Activated T-helper 2 cell treated with anti-CD3 and anti-CD28 coated beads, Interferon-gamma antibody, Interleukin-2, Interleukin-4, amounts not matched to agents 10 μg/mL and 5 μg/mL and 100 μg/mL, durations not matched to agents 14 hours and 24 hours and 36 hours (primary cell): ENCODE measurements around the gene CCDC32. TPM values are rescaled to one million over a fixed set of nuclear protein-coding genes. Genes with fewer than 3 reads are reported as not detected.

Experiments
- DNase-seq: peaks from one replicate; pipeline ENCODE4 v3.0.0; 2021; ENCODE audit warnings: low spot score
- H3K27ac Mint-ChIP-seq: one replicate; pipeline ENCODE4 v1.8.0; 2021; ENCODE audit warnings: mixed read lengths
- H3K27me3 Mint-ChIP-seq: one replicate; pipeline ENCODE4 v1.8.0; 2021; ENCODE audit warnings: low read depth, mixed read lengths
- H3K36me3 Mint-ChIP-seq: one replicate; pipeline ENCODE4 v1.8.0; 2021; ENCODE audit warnings: low read depth, mixed read lengths
- H3K4me1 Mint-ChIP-seq: one replicate; pipeline ENCODE4 v1.8.0; 2021; ENCODE audit warnings: low read depth, mixed read lengths
- H3K4me3 Mint-ChIP-seq: one replicate; pipeline ENCODE4 v1.8.0; 2021; ENCODE audit warnings: low read depth, mild to moderate bottlenecking, moderate library complexity, mixed read lengths
- H3K9me3 Mint-ChIP-seq: one replicate; pipeline ENCODE4 v1.8.0; 2021; ENCODE audit warnings: mixed read lengths
- intact Hi-C: fragments of 100-400 bp; cut with micrococcal nuclease; formaldehyde crosslinking; loops from one replicate; pipeline ENCODE4 v1.15.1; 2023
- total RNA-seq: library from RNA; stranded (reverse); gene quantifications from 2 replicates; pipeline ENCODE4 v1.2.3, GENCODE V29; 2022

CCDC32 gene
- total RNA-seq, 1 donor from 2014 or later: 32.7 TPM

DNA sequence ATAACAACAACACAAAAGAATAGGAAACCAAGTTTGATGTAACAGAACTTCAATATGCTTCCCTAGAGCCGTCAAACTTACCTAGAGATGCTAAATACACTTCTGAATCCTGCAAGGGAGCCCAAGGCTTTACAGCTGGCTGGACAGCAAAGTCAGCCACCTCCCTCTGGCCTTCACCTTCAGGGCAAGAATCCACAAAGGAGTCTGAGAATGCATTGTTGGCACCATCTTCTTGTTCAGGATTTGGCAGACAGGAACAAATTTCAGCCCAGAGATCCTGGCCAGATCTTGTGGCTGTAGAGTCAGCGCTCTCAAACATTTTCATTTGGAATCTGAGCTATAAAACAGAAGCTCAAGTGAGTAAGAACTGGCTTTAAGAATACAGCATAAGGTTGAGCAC is 2.2 kb downstream of the CCDC32 start:
- no peak for DNase-seq
- Mint-ChIP-seq H3K9me3 (no peaks in the 10 kb centered on the region), H3K27ac (no peak overlapping the region), H3K4me3 (no peak overlapping the region), H3K4me1 (peaks cover 26% of the 10 kb centered on the region), H3K27me3 (no peaks in the 10 kb centered on the region), H3K36me3 (peaks cover 12% of the 10 kb centered on the region)
- intact Hi-C loops: no loop called here

GRCh38 chr15:40558952-40559742 is 5.7 kb downstream of the CCDC32 start:
- intact Hi-C loops: no loop called here
- H3K27ac Mint-ChIP-seq: no peak overlapping the region

GRCh38 chr15:40555876-40556275 is 9.0 kb downstream of the CCDC32 start:
- H3K36me3 Mint-ChIP-seq: peaks cover 49% of the 10 kb centered on the region
- H3K4me1 Mint-ChIP-seq: peaks cover 2% of the 10 kb centered on the region
- H3K27me3 Mint-ChIP-seq: no peaks in the 10 kb centered on the region

More at GRCh38 chr15:40558952-40559742, 5.7 kb downstream of the CCDC32 start:
- DNase-seq: no peak
- Mint-ChIP-seq H3K36me3 (peaks cover 42% of the 10 kb centered on the region), H3K4me3 (no peak overlapping the region), H3K9me3 (no peaks in the 10 kb centered on the region), H3K27me3 (no peaks in the 10 kb centered on the region), H3K4me1 (peaks cover 10% of the 10 kb centered on the region)

GRCh38 chr15:40554161-40554525 is 10.7 kb downstream of the CCDC32 start:
- H3K4me3 Mint-ChIP-seq: no peak overlapping the region
- H3K27ac Mint-ChIP-seq: no peak overlapping the region
- H3K9me3 Mint-ChIP-seq: no peaks in the 10 kb centered on the region
- no peaks in the 10 kb centered on the region for H3K27me3 Mint-ChIP-seq
- H3K4me1 Mint-ChIP-seq: peaks cover 2% of the 10 kb centered on the region
- H3K36me3 Mint-ChIP-seq: peaks cover 52% of the 10 kb centered on the region
- no peak for DNase-seq
- intact Hi-C loops: no loop called here

More at GRCh38 chr15:40555876-40556275, 9.0 kb downstream of the CCDC32 start:
- Mint-ChIP-seq H3K27ac (no peak overlapping the region), H3K9me3 (no peaks in the 10 kb centered on the region), H3K4me3 (no peak overlapping the region)
- DNase-seq: no peak
- intact Hi-C loops: no loop called here

- Mint-ChIP-seq H3K4me1 (no peaks in the 10 kb centered on the region), H3K27me3 (no peaks in the 10 kb centered on the region), H3K9me3 (no peaks in the 10 kb centered on the region), H3K36me3 (peaks cover 32% of the 10 kb centered on the region), H3K27ac (no peak overlapping the region), H3K4me3 (no peak overlapping the region)
- no peak for DNase-seq
- intact Hi-C loops: no loop called here
These were observed 14.4 kb downstream of the CCDC32 start for GRCh38 chr15:40550341-40551037.

- no peak for DNase-seq
- Mint-ChIP-seq H3K36me3 (peaks cover 27% of the 10 kb centered on the region), H3K4me3 (no peak overlapping the region), H3K27me3 (no peaks in the 10 kb centered on the region), H3K4me1 (no peaks in the 10 kb centered on the region), H3K27ac (no peak overlapping the region), H3K9me3 (no peaks in the 10 kb centered on the region)
- intact Hi-C loops: no loop called here
These were observed 14.9 kb downstream of the CCDC32 start for GRCh38 chr15:40549894-40550293.

DNA sequence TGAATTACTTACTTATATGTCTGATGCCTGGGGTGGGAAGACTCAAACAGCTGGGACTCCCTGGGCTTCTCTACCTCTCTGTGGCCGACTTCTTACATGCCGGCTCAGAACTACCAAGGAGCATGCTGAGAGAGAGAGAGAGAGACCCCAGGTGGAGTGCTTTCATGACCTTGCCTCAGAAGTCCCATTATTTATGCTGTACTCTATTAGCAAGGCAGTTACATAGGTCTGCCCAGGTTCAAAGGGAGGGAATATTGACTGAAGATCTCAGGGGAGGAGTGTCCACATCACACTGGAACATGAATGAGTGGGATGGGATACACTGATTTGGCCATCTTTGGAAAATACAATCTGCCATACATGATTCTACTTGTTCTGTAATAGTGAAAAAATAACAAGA is 16.2 kb downstream of the CCDC32 start:
- H3K27ac Mint-ChIP-seq: no peak overlapping the region
- no peak overlapping the region for H3K4me3 Mint-ChIP-seq
- H3K27me3 Mint-ChIP-seq: no peaks in the 10 kb centered on the region
- peaks cover 3% of the 10 kb centered on the region for H3K4me1 Mint-ChIP-seq
- no peaks in the 10 kb centered on the region for H3K9me3 Mint-ChIP-seq
- DNase-seq: no peak
- intact Hi-C loops: no loop called here
- peaks cover 20% of the 10 kb centered on the region for H3K36me3 Mint-ChIP-seq

- Mint-ChIP-seq H3K4me1 (peaks cover 3% of the 10 kb centered on the region), H3K4me3 (no peak overlapping the region), H3K27ac (no peak overlapping the region), H3K9me3 (no peaks in the 10 kb centered on the region), H3K27me3 (no peaks in the 10 kb centered on the region), H3K36me3 (peaks cover 7% of the 10 kb centered on the region)
- intact Hi-C loops: no loop called here
- no peak for DNase-seq
These were observed 19.4 kb downstream of the CCDC32 start for GRCh38 chr15:40545457-40545856.

- no peaks in the 10 kb centered on the region for H3K27me3 Mint-ChIP-seq
- H3K4me3 Mint-ChIP-seq: no peak overlapping the region
- no peaks in the 10 kb centered on the region for H3K9me3 Mint-ChIP-seq
- no peak overlapping the region for H3K27ac Mint-ChIP-seq
- peaks cover 3% of the 10 kb centered on the region for H3K4me1 Mint-ChIP-seq
- no peak for DNase-seq
- H3K36me3 Mint-ChIP-seq: peaks cover 2% of the 10 kb centered on the region
- intact Hi-C loops: no loop called here
These were observed 21.1 kb downstream of the CCDC32 start for GRCh38 chr15:40543631-40544294.

GRCh38 chr15:40543082-40543481 is 21.8 kb downstream of the CCDC32 start:
- H3K9me3 Mint-ChIP-seq: no peaks in the 10 kb centered on the region
- no peak overlapping the region for H3K27ac Mint-ChIP-seq
- peaks cover 2% of the 10 kb centered on the region for H3K36me3 Mint-ChIP-seq
- no peak for DNase-seq
- peaks cover 3% of the 10 kb centered on the region for H3K4me1 Mint-ChIP-seq
- no peak overlapping the region for H3K4me3 Mint-ChIP-seq
- intact Hi-C loops: no loop called here
- H3K27me3 Mint-ChIP-seq: no peaks in the 10 kb centered on the region

GRCh38 chr15:40538976-40539375 is 25.9 kb downstream of the CCDC32 start:
- intact Hi-C loops: no loop called here
- Mint-ChIP-seq H3K4me3 (no peak overlapping the region), H3K36me3 (no peaks in the 10 kb centered on the region), H3K4me1 (peaks cover 2% of the 10 kb centered on the region), H3K9me3 (no peaks in the 10 kb centered on the region), H3K27ac (no peak overlapping the region), H3K27me3 (no peaks in the 10 kb centered on the region)
- no peak for DNase-seq

- Mint-ChIP-seq H3K36me3 (no peaks in the 10 kb centered on the region), H3K27me3 (no peaks in the 10 kb centered on the region), H3K9me3 (no peaks in the 10 kb centered on the region), H3K4me1 (no peaks in the 10 kb centered on the region), H3K27ac (no peak overlapping the region), H3K4me3 (no peak overlapping the region)
- intact Hi-C loops: no loop called here
- DNase-seq: no peak
These were observed 28.3 kb downstream of the CCDC32 start for GRCh38 chr15:40536501-40536900.

- intact Hi-C loops: no loop called here
- no peaks in the 10 kb centered on the region for H3K36me3 Mint-ChIP-seq
- H3K27ac Mint-ChIP-seq: no peak overlapping the region
- no peaks in the 10 kb centered on the region for H3K4me1 Mint-ChIP-seq
- no peak overlapping the region for H3K4me3 Mint-ChIP-seq
- no peak for DNase-seq
- H3K27me3 Mint-ChIP-seq: no peaks in the 10 kb centered on the region
- no peaks in the 10 kb centered on the region for H3K9me3 Mint-ChIP-seq
These were observed 30.5 kb downstream of the CCDC32 start for GRCh38 chr15:40534371-40534770.
